Thyroid gland (tissue), 4 donors: ENCODE results near the gene FAM20A. TPM values are rescaled to one million over a fixed set of nuclear protein-coding genes. Genes with fewer than 3 reads are reported as not detected.

ENCODE experiments used
- DNase-seq, 2 donors: peaks; one replicate each; pipeline ENCODE4 v3.0.0-alpha.2; 2019
- H3K27ac ChIP-seq, 3 donors: fragments of 200-600 bp; sonication (generic); 1 replicate in 2 of 3; 2 replicates in 1 of 3; pipeline ENCODE4 v1.5.1; 2016 to 2019; ENCODE audit warnings: mild to moderate bottlenecking in 1 of 3, moderate library complexity in 1 of 3
- H3K27me3 ChIP-seq: fragments of 200-600 bp; sonication (generic); one replicate; pipeline ENCODE4 v1.5.1; 2019
- H3K36me3 ChIP-seq, 2 donors: fragments of 200-600 bp; sonication (generic); one replicate each; pipeline ENCODE4 v1.5.1; 2016 to 2019
- H3K4me1 ChIP-seq, 2 donors: fragments of 200-600 bp; sonication (generic); one replicate each; pipeline ENCODE4 v1.5.1; 2017 to 2019
- H3K4me3 ChIP-seq, 3 donors: fragments of 200-600 bp; sonication (generic); replicated peaks in 1 of 3; 1 replicate in 2 of 3; 2 replicates in 1 of 3; pipeline ENCODE4 v1.5.1; 2016; ENCODE audit warnings: mild to moderate bottlenecking in 1 of 3
- H3K9me3 ChIP-seq: fragments of 200-600 bp; sonication (generic); one replicate; pipeline ENCODE4 v1.5.1; 2017
- CTCF ChIP-seq, 6 experiments: fragments of 200-600 bp in 3 of 6; fragments of 450-650 bp in 3 of 6; sonication (generic) in 3 of 6; IDR thresholded peaks; one replicate each; pipeline ENCODE4 v1.5.1; 2016 to 2019; ENCODE audit warnings: antibody characterized with exemption in 6 of 6, mild to moderate bottlenecking in 2 of 6, inconsistent platforms in 1 of 6, moderate library complexity in 1 of 6
- POLR2A ChIP-seq, 2 donors: fragments of 450-650 bp; IDR thresholded peaks; one replicate each; pipeline ENCODE4 v1.6.1; 2017; ENCODE audit warnings: antibody characterized with exemption in 2 of 2, mild to moderate bottlenecking in 2 of 2, moderate library complexity in 1 of 2
- WGBS, 2 donors: methylation state at CpG; one replicate each; pipeline ENCODE4 v1.1.5; 2017; 5-methylcytosine and 5-hydroxymethylcytosine counted together
- intact Hi-C: fragments of 100-400 bp; cut with DNase I; formaldehyde crosslinking; loops from one replicate; pipeline ENCODE4 v1.15.1; 2023
- total RNA-seq, 4 donors: library from RNA; depleted of rRNA; stranded (reverse); fragments of >200 nt; gene quantifications; one replicate each; pipeline ENCODE4 v1.2.3, GENCODE V29; 2016

FAM20A gene
- total RNA-seq, 4 donors from 2014 or later: 7.6 to 20.8 (median 14.1) TPM

- Histone ChIP-seq H3K9me3 (no peaks in the 10 kb centered on the region), H3K27me3 (no peaks in the 10 kb centered on the region), H3K4me3 (no peak overlapping the region), H3K27ac (peak overlapping the region; percentile 2 to 39 (median 17)), H3K36me3 (no peaks in the 10 kb centered on the region), H3K4me1 (peaks cover 3 to 16% of the 10 kb centered on the region in 2 donors)
- TF ChIP-seq POLR2A (IDR thresholded peaks at IDR 0.05): no peak
- no peak for TF ChIP-seq CTCF (IDR thresholded peaks at IDR 0.05)
- WGBS, 2 donors: 68 to 76% methylated on average over 3 of the region's 3 CpGs
- intact Hi-C loops: no loop called here
- no peak for DNase-seq
Measured at GRCh38 chr17:68560966-68561720, 40.0 kb downstream of the FAM20A start.

GRCh38 chr17:68559316-68559715 is 41.9 kb downstream of the FAM20A start:
- no peak for TF ChIP-seq CTCF (IDR thresholded peaks at IDR 0.05)
- no peak for TF ChIP-seq POLR2A (IDR thresholded peaks at IDR 0.05)
- peaks cover 3 to 16% of the 10 kb centered on the region in 2 donors for H3K4me1 ChIP-seq
- intact Hi-C loops: no loop called here
- no peak for DNase-seq
- H3K36me3 ChIP-seq: peaks cover 0 to 5% of the 10 kb centered on the region in 2 donors
- no peak overlapping the region for H3K4me3 ChIP-seq
- WGBS, 2 donors: 15 to 21% methylated on average over 1 of the region's 1 CpG
- no peaks in the 10 kb centered on the region for H3K9me3 ChIP-seq
- H3K27ac ChIP-seq: no peak overlapping the region
- H3K27me3 ChIP-seq: no peaks in the 10 kb centered on the region

- no peak for TF ChIP-seq POLR2A (IDR thresholded peaks at IDR 0.05)
- TF ChIP-seq CTCF (IDR thresholded peaks at IDR 0.05): no peak
- H3K9me3 ChIP-seq: no peaks in the 10 kb centered on the region
- no peak overlapping the region for H3K4me3 ChIP-seq
- DNase-seq: no peak
- peaks cover 0 to 5% of the 10 kb centered on the region in 2 donors for H3K36me3 ChIP-seq
- no peaks in the 10 kb centered on the region for H3K27me3 ChIP-seq
- intact Hi-C loops: no loop called here
- 92 to 94% methylated on average over 4 of the region's 4 CpGs for WGBS, 2 donors
- H3K27ac ChIP-seq: no peak overlapping the region
- peaks cover 3 to 5% of the 10 kb centered on the region in 2 donors for H3K4me1 ChIP-seq
Measured at GRCh38 chr17:68556551-68556950, 44.6 kb downstream of the FAM20A start.

GRCh38 chr17:68544111-68544915 is 56.9 kb downstream of the FAM20A start:
- WGBS, 2 donors: 79 to 86% methylated on average over 12 of the region's 12 CpGs
- H3K4me3 ChIP-seq: no peak overlapping the region
- peak overlapping the region in 1 of 3 donors; percentile 57 for H3K27ac ChIP-seq
- intact Hi-C loops: loop anchor here (5.0 to 10.0 kb wide), 2 partner anchors 50 to 208 kb away; no protein-coding TSS in a partner anchor
- H3K27me3 ChIP-seq: no peaks in the 10 kb centered on the region
- H3K36me3 ChIP-seq: no peaks in the 10 kb centered on the region
- H3K9me3 ChIP-seq: no peaks in the 10 kb centered on the region
- peaks cover 9 to 19% of the 10 kb centered on the region in 2 donors for H3K4me1 ChIP-seq
- TF ChIP-seq CTCF (IDR thresholded peaks at IDR 0.05): no peak
- no peak for TF ChIP-seq POLR2A (IDR thresholded peaks at IDR 0.05)
- no peak for DNase-seq
